GM10266 (cell line): ENCODE measurements around the gene RILPL1.
"Not testable (repeated sequence)": the region's sequence is repeated elsewhere in the genome, so short reads cannot be mapped to it uniquely, and the experiment has no call there.

Experiments
- DNase-seq: peaks from one replicate; pipeline ENCODE4 v3.0.0; 2012; ENCODE audit errors: extremely low spot score
- TF ChIP-seq, protein P1 (sequence below): IDR thresholded peaks from 2 replicates; pipeline ENCODE4 v1.5.1; 2012; ENCODE audit warnings: mild to moderate bottlenecking, low read depth; ENCODE audit not compliant: control insufficient read depth, insufficient read depth; ENCODE audit errors: missing control alignments

Gene RILPL1

DNA sequence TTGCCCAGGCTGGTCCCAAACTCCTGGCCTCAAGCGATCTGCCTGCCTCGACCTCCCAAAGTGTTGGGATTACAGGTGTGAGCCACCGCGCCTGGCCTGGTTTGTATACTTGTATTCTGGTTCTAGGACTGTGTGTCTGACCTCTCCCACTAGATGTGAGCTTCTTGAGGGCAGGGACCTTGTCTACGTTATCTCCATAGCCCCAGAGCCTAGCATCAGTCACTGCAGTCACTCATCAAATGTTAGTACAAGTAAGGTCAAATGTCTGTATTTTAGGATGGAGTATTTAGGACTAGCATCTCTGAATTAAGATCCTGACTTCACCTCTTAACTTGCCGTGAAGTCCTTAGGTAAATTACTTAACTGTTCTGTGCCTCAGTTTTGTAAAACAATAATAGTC is 99.9 kb downstream of the RILPL1 start:
- no peak for DNase-seq

DNA sequence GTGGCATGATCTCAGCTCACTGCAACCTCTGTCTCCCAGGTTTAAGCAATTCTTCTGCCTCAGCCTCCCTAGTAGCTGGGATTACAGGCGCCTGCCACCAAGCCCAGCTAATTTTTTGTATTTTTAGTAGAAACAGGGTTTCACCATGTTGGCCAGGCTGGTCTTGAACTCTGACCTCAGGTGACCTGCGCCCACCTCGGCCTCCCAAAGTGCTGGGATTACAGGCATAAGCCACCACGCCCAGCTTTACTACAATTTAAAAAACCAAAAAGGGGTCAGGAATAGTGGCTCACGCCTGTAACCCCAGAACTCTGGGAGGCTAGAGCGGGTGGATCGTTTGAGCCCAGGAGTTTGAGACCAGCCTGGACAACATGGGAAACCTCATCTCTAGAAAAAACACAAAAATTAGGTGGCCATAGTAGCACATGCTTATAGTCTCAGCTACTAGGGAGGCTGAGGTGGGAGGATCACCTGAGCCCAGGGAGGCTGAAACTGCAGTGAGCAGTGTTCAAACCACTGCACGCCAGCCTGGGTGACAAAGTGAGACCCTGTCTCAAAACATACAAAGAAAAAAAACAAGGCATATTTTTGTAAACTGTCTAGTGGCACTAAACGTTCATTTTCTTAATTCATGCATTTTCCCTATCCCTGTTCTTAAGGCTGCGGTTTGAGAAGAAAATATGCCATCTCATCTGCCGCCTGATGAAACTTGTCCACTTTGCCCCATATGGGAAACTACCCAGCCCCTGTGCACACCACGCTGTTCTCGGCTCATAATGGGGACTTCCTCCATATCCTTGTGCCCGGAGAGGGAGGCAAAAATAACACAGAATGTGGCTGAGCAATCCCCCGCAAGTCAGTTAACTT is 101.3 kb downstream of the RILPL1 start:
- not testable (repeated sequence) for DNase-seq

More for the DNA sequence above, 99.9 kb downstream of the RILPL1 start:
- TF ChIP-seq, protein P1, sequence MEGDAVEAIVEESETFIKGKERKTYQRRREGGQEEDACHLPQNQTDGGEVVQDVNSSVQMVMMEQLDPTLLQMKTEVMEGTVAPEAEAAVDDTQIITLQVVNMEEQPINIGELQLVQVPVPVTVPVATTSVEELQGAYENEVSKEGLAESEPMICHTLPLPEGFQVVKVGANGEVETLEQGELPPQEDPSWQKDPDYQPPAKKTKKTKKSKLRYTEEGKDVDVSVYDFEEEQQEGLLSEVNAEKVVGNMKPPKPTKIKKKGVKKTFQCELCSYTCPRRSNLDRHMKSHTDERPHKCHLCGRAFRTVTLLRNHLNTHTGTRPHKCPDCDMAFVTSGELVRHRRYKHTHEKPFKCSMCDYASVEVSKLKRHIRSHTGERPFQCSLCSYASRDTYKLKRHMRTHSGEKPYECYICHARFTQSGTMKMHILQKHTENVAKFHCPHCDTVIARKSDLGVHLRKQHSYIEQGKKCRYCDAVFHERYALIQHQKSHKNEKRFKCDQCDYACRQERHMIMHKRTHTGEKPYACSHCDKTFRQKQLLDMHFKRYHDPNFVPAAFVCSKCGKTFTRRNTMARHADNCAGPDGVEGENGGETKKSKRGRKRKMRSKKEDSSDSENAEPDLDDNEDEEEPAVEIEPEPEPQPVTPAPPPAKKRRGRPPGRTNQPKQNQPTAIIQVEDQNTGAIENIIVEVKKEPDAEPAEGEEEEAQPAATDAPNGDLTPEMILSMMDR = no peak

DNA sequence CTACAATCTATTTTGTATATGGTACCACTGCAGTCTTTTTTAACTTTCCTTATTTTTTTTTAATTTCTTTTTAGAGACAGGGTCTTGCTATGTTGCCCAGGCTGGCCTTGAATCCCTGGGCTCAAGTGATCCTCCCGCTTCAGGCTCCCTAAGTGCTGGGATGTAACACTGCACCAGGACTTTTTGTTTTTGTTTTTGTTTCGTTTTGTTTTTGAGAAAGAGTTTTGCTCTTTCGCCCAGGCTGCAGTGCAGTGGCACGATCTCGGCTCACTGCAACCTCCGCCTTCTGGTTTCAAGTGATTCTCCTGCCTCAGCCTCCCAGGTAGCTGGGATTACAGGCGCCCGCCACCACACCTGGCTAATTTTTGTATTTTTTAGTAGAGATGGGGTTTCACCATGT is 104.4 kb downstream of the RILPL1 start:
- DNase-seq = not testable (repeated sequence)

DNA sequence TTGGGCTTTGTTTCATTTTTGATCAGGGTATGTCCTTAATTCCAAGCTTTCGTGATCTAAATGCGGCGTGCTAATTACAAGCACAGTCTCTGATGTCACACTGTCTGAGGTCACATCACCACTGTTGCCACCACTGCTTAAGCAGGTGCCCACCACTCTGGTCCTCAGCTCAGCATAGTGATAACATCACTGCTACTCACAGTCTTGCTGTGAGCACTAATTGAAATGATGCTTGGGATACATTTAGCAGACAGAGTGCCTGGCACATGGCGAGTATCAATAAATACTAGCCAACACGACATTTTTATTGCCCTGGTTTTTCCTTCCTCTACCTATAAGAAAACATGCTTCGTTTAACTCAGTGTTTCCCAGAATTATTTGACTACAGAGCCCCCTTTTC is 104.9 kb downstream of the RILPL1 start:
- DNase-seq = no peak
- TF ChIP-seq, protein P1 = no peak

DNA sequence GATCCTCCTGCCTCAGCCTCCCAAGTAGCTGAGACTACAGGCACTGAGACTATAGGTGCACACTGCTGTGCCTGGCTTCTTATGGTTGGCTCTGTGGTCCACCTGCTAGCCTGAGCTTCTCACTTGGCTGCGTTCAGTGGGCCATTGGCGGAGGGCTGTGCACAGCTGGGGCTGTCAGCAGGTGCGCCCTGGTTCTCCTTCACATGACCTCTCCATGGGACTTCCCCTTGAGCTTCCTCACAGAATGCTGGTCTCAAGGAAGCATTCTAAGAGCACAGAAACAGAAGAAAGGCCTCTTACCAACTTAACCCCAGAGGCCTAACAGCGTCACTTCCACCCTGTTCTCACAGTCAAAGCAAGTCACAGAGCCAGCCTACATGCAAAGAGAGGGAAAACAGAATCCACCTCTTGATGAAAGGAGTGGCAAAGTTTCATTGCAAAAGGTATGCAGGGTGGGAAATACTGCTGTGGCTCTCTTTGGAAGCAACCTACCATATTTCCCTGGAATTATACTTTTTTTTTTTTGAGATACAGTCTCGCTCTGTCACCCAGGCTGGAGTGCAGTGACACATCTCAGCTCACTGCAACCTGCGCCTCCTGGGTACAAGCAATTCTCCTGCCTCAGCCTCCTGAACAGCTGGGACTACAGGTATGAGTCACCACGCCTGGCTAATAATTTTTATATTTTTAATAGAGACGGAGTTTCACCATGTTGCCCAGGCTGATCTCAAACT is 106.3 kb downstream of the RILPL1 start:
- TF ChIP-seq, protein P1 = no peak
- peak; percentile 68 for DNase-seq

DNA sequence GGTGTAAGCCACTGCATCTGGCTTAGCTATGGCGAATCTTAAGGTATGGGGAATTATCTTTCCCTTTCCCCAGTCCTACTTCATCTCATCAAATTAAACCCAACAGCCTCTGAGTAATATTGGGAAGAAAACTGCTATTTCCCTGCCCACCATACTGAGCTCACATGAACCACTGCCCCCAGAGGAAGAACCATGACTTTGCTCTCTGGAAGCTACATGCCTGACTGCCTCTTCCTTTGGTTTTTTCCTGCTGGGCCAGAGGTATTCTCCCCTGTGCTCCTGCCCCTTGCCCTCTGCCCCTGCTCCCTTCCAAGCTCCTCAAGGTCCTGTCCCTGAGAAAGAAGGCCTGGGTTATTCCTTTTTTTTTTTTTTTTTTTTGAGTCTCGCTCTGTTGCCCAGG is 112.2 kb downstream of the RILPL1 start:
- no peak for DNase-seq
- TF ChIP-seq, protein P1 = no peak
